Inflammatory macrophage (primary cell): ENCODE results near the gene NBDY.

Experiments
- DNase-seq, 2 donors: peaks; one replicate each; pipeline ENCODE4 v3.0.0-alpha.2; 2020 to 2022

Gene NBDY

DNA sequence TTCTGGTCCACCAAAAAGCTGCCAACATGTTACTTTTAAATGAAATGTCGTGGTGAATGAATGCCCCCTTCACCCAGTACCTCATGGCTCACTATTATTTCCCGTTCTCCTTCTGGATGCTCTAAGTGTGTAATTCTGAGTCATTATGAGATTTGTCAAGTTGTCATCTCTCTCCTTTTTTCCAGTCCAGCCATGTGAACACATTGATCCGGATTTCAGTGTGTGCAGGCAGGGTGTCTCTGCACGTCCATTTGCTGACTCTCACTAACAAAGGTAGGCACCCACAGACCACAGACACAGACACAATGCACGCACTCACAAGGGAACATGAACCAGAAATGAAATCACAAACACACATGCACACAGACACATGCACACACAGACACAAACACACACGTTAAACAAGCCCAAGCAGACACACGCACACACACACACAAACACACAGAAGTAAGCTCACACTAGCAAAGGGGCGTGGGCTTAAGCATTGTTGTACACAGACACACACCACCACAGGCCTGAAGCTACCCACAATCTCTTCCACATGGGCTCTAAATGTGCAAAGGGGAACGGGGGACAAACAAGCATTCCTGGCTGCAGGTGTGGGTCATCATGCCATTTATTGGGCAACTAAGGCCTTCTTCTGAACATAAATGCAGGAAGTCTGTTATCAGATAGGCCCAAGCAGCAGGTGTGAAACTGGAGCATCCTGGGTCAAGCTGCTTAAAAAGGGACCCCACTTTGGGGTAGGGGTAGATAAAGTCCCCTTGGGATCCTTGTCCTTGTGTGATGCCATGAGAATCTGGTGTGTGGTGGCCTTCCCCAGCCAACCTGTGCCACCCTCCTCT is 58.1 kb downstream of the NBDY start:
- no peak for DNase-seq

DNA sequence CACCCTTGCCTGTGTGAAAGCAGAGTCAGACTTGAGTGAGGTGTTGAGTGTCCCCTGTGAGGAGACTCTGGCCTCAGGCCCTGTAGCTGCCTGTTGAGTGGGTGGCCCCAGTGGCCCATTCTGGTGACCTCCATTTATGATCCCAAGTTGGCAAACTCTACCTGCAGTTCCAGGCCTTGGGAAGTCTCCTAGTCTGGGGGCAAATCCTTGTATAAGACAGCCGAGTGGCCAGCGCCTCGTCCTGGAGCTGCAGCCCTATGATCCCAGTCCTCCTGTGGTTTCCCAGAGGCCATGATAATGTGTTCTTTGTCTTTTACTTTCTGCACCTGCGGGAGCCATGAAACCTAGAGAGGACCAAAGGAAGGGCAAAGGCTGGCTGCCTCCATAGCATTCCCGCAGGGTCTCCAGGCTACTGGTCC is 58.7 kb downstream of the NBDY start:
- no peak for DNase-seq

DNA sequence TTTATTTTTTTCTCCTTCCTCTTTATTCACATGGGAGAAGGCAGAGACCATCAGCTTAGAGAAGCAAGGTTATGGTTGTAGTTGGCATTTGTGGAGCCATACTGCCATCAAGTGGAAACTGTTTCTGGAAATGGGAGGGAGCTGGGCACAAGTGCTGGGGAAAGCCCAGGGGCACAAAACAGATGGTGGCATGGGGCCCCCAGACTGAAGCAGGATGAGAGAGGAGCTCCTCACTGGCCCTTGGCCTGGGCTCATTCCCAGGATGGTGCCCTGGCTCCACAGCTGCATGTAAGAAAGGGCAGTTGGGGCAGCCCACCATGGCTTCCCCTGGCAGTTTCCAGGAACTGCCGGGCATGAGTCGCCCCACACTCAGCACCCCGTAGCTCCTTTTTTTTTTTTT is 59.2 kb downstream of the NBDY start:
- no peak for DNase-seq

DNA sequence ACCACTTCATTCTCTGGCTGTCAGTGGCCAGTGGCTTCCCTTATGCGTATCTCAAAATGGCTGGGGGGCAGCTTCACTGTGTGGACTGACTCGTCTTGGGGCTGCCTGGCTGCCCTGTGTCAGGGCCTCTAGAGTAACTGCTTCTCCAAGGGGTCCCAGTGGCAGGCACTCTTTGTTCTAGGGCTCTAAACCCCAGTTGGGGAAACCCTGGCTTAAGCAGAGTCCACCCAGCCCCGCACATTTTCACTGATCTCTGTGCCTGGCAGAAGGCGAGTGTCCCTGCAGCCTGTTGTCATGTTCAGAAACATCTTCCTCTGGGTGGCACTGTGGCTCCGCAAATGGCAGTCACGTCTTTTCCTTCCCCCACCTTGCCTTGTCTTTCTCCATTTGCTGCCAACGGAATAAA is 59.7 kb downstream of the NBDY start:
- no peak for DNase-seq

DNA sequence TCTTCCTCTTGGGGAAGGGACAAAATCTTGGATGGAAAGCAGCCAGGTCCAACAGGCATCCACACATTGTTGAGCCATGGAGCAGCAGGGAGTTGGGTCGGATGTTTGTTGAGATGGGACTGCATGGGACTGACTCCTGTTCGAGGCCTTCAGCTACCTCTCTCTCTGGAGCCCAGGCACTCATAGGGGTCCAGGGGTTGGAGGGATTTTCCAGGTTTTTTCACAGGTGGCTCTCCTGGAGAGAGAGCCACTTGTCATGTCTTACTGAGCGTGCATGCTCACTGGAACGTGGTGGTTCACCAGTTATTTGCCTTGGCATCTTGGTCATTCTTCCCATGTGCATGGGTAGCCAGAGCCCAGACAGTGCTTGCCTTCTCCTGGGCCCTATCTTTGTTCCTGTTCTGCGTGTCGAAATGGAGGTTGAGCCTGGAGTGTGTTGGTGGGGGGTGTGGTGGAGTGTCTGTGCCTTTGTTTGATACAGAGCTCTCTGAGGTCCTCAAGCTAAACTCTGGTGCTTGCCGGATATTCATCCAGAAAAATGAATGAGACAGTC is 60.6 kb downstream of the NBDY start:
- DNase-seq = no peak

DNA sequence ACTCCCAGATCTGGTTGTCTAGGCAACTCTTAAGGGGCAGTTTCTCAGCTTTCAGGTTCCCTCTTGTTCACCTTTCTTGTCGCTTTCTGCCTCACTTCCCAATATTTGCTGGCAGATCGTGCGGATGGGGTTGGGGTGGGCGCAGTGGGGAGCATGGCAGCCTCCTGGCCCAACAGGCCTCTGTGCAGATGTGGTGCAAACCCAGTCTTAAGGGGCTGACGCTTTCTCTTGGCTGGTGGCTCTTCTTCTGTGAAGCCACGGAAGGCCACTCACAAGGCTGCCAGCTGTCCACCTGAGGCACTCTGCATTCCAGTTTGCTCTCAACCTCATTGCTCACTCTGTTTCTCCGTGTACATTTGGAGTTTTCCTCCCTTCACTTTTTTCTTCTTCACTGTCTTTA is 61.7 kb downstream of the NBDY start:
- no peak for DNase-seq

DNA sequence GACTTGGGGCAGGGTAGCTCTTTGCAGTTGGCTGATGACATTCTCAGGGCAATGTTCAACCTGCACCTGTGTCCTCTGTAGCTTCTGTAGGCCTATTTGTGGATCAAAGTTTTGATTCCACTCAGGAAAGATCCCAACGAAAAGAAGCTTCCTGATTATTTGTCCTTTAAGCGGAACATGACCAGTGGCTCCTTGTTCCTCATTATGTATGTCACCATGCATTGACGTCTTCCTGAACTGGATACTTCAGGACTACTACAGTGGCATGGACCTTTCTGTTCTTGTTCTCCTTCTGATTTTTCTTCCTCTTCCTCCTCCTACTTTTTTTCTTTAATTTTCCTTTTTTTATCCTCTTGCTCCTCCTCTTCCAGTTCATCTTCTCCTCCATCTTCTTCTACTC is 62.4 kb downstream of the NBDY start:
- DNase-seq = peak; percentile 34 to 41

DNA sequence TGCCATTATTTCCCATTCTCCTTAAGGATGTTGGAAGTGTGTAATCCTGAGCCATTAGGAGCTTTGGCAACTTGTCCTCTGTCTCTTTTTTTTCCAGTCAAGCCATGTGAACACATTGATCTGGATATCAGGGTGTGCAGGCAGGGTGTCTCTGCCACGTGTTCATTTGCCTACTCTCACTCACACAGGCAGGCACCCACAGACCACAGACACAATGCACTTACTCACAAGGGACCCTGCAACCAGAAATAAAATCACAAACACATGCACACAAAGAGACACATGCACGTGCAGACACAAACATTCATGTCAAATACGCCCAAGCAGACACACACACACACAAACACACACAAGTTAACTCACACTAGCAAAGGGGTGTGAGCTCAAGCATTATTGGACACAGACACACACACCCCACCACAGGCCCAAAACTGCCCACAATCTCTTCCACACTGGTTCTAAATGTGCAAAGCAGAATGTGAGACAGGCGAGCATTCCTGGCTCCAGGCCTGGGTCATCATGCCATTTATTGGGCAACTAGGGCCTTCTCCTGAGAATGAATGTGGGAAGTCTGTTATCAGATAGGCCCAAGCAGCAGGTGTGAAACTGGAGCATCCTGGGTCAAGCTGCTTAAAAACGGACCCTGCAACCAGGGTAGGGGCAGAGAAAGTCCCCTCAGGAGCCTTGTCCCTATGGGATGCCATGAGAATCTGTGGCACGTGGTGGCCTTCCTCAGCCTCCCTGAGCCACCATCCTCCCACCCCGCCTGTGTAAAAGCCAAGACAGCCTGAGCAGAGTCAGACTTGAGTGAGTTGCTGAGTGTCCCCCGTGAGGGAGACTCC is 63.4 kb downstream of the NBDY start:
- no peak for DNase-seq

DNA sequence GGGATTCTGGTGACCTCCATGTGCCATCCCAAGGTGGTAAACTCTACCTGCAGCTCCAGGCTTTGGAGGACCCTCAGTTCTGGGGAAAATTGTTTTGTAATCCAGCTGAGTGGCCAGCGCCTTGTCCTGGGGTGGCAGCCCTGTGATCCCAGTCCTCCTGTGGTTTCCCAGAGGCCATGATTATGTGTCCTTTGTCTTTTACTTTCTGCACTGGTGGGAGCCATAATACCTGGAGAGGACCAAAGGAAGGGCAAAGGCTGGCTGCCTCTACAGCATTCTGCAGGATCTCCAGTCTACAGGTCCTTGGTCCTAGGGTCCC is 64.0 kb downstream of the NBDY start:
- no peak for DNase-seq

DNA sequence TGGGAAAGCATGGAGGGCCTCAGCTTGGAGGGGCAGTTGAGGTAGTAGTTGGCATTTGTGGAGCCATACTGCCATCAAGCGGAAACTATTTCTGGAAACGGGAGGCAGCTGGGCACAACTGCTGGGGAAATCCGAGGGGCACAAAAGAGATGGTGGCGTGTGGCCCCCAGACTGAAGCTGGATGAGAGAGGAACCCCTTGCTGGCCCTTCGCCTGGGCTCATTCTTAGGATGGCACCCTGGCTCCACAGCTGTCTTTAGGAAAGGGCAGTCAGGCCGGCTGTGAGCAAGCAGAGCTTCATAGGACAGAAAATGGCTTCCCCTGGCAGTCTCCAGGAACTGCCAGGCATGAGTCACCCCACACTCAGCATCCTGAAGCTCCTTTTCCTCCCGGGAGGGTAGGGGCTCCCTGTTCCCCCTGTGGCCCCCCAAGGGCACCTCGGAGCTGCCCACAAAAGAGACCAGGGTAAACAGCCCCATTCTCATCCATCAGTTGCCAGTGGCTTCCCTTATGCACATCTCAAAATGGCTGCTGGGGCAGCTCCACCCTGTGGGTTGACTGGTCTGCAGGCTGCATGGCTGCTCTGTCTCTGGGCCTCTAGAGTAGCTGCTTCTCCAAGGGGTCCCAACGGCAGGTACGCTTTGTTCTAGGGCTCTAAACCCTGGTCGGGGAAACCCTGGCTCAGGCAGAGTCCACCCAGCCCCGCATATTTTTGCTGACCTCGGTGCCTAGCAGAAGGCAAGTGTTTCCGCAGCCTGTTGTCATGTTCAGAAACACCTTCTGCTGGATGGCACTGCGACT is 64.7 kb downstream of the NBDY start:
- DNase-seq = no peak

DNA sequence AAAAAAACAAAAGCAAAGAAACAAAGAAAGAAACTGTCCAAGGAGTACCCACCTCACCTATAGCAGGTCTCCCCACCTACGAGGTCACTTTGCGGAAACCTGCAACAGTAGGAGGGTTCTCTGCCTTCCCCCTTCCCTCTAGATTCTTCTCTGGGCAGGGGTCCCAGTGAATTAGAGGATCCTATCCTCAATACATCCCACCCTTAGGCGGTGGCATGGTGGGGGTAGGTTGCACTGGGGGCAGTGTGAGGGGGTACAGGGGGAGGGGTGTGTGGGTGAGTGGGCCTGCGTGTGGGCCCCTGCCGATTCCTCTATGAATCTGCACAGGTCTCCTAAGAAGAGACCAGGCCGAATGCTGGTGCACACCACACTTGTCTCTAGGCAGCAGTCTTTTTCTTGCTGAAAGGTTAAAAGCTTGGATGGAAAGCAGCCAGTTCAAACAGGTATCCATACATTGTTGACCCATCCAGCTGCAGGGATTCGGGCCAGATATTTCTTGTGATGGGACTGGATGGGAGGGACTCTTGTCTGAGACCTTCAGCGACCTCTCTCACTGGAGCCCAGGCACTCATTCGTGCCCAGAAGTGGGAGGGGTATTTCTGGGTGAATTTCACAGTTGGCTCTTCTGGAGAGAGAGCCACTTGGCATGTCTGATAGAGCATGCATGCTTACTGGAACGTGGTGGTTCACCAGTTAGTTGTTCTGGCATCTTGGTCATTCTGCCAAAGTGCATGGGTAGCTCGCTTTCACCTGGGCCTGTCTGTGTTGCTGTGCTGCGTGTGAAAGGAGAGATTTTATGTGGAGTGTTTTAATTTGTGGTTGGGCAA is 65.6 kb downstream of the NBDY start:
- DNase-seq = no peak

DNA sequence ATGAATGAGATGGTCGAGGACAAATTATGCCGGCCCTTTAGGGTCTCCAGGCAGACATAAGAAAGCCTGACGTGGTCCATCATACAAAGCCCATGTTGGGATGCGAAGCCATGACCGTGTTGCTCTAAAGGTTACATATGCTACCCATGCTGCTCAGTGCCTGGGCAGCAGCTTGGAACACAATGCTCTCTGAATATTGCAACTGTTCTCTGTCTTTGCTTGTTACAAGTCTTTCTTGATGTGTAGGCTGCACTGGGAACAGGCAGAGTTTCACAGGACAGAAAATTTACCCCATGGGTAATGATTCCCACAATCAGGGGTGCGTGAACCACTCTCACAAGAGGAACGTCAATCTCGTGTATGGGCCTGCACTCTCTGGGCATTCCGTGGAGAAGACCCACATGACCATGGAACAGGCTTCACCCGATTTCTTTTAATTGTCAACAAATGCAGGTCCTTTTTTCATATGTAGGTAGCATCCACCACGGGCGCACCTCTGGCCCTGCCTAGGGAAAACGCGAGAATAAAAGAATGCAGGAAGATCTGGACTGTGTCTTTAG is 66.3 kb downstream of the NBDY start:
- no peak for DNase-seq

DNA sequence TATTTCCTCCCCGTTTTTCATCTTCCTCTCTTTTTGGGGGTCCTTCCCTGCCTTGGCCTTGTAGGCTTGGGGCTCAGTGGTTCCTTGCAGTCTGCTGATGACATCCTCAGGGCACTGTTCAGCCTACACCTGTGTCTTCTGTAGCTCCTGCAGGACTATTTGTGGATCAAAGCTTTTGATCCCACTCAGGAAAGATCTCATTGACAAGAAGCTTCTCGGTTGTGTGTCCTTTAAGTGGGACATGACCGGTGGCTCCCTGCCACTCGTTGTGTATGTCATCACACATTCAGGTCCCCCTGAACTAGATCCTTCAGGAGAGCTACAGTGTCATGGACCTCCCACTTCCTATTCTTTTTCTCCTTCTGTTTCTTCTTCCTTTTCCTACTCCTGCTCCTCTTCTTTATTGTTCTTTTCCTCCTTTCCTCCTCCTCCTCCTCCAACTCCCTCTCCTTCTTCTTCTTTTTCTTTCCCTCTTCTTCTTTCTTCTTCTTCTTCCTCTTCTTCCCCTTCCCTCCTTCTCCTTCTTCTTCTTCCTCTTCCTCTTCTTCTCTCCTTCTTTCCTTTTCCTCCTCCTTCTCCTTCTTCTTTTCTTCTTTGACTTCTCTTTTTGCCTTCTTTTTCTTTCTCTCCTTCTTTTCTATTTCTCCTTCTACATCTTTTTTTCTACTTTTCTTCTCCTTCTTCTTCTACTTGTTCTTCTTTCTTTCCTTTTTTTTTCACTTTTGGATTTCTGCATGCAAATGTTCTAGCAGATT is 67.8 kb downstream of the NBDY start:
- no peak for DNase-seq

DNA sequence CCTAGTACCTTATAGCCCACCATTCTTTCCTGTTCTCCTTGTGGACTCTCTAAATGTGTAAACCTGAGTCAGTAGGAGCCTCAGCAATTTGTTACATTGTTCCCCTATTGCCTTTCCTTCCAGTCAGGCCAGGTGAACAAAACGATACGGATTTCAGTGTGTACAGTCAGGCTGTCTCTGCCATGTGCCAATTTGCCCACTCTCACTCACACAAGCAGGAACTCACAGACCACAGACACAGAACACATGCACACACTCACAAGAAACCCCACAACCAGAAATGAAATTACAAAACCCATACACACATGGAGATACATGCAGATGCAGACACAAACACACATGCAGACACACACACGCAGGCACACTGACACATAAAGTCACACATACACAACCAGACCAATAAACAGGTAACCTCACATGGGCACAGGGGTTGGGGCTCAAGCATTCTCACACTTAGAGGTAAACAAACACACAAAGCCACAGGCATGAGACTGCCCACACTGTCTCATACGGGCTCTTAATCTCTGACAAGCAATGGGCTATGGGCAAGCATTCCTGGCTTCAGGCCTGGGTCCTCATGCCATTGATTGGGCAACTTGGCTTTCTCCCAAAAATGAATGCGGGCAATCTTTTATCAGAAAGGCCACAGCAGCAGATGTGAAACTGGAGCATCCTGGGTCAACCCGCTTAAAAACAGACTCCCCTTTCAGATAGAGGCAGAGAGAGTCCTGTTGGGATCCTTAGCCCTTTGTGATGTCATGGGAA is 68.7 kb downstream of the NBDY start:
- no peak for DNase-seq

DNA sequence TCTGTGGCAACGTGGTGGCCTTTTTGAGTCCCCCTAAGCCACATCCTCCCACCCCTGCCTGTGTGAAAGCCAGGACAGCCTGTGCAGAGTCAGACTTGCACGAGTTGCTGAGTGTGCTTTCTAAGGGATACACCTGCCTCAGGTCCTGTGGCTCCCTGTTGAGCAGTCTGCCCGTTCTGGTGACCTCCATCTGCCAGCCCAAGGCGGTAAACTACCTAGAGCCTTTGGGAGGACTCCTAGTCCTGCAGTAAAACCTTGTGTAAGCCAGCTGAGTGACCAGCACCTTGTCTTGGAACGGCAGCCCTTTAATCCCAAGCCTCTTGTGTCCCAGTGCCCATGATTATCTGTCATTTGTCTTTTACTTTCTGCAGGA is 69.3 kb downstream of the NBDY start:
- DNase-seq = no peak

DNA sequence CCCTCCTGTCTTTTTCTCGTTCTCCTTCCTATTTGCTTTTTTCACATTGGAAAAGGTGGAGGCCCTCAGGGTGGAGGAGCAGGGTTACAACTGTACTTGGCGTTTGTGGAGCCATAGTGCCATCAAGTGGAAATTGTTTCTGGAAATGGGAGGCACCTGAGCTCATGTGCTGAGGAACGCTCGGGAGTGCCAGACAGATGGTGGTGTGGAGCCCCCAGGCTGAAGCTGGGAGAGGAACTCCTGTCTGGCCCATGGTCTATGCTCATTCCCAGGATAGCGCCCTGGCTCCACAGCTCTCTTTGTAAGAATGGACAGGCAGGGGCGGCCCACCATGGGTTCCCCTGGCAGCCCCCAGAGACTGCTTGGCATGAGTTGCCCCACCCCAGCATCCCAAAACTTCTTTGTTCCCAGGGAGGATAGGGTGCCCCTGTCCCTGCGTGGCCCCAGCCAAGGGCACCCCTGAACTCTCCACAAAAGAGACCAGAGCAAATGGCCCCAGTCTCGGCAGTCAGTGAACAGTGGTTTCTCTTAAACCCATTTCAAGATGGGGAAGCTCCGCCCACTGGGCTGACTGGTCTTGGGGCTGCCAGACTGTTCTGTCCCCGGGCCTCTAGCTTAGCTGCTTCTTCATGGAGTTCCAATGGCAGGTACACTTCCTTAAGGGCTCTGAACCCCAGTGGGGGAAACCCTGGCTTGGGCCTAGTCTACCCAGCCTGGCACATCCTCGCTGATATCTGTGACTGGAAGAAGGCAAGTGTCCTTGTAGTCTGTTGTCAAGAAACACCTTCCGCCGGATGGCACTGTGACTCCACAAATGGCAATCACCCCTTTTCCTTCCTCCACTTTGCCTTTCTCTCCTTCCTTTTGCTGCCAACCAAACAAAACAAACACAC is 70.1 kb downstream of the NBDY start:
- DNase-seq = no peak

DNA sequence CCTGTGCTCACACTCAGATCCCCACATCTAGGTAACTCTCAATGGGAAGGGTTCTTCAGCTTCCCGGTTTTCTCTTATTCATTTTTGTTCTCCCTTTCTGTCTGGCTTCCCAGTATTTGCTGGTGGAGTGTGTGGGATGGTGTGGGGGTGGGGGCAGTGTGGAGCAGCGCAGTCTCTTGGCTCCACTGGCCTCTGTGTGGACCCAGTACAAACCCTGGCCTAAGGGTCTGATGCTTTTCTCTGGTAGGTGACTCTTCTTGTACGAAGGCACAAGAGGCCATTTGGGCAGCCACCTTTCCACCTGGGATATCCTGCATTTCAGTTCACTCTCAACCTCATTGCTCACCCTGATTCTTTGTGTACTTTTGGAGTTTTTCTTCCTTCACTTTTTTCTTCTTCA is 71.3 kb downstream of the NBDY start:
- no peak for DNase-seq

DNA sequence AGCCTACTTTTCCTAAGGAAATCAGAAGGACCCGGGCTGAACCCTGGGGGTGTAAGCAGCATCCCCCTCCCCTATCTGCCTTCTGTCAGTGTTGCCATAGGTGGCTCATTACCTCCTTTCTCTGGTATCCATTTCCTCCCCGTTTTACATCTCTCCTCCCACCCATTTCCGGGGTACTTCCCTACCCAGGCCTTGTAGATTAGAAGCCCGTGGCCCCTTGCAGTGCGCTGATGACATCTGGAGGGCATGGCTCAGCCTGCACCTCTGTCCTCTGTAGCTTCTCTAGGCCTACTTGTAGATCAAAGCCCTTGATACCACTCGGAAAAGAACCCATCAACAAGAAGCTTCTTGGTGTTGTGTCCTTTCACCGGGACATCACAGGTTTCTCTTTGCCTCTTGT is 71.8 kb downstream of the NBDY start:
- DNase-seq = peak in 1 of 2 donors; percentile 10

DNA sequence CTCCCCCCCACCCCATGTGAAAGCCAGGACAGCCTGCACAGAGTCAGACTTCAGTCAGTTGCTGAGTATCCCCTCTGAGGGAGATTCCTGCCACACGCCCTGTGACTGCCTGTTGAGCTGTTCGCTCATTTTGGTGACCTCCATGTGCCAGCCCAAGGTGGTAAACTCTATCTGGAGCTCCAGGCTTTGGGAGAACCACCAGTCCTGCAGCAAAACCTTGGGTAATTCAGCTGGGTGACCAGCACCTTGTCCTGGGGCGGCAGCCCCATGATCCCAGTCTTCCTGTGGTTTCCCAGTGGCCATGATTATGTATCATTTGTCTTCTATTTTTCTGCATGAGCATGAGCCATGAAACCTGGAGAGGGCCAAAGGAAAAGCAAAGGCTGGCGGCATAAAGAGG is 73.4 kb downstream of the NBDY start:
- no peak for DNase-seq
